ENCODE data around the gene CRAT.
"Not testable (repeated sequence)": the region's sequence is repeated elsewhere in the genome, so short reads cannot be mapped to it uniquely, and the experiment has no call there.

CRAT gene

GRCh38 chr9:129128689-129129088 lies 18.1 kb upstream of the CRAT start:
- no peak for DNase-seq (ENCODE audit: low spot score)
- no peak for TF ChIP-seq CTCF (IDR thresholded peaks at IDR 0.05; ENCODE audit: extremely low read depth, missing control alignments)

- DNase-seq (ENCODE audit: low spot score): no peak
- no peak for TF ChIP-seq CTCF (IDR thresholded peaks at IDR 0.05; ENCODE audit: extremely low read depth, missing control alignments)
These were observed 16.4 kb upstream of the CRAT start for GRCh38 chr9:129126749-129127618.

- no peak for TF ChIP-seq CTCF (IDR thresholded peaks at IDR 0.05; ENCODE audit: extremely low read depth, missing control alignments)
- DNase-seq (ENCODE audit: low spot score): no peak
These were observed 14.9 kb upstream of the CRAT start for GRCh38 chr9:129125478-129125877.

- no peak for TF ChIP-seq CTCF (IDR thresholded peaks at IDR 0.05; ENCODE audit: extremely low read depth, missing control alignments)
- no peak for DNase-seq (ENCODE audit: low spot score)
These were observed 14.0 kb upstream of the CRAT start for GRCh38 chr9:129124506-129125069.

- DNase-seq (ENCODE audit: low spot score): not testable (repeated sequence)
These were observed 12.4 kb upstream of the CRAT start for GRCh38 chr9:129122976-129123375.

- no peak for TF ChIP-seq CTCF (IDR thresholded peaks at IDR 0.05; ENCODE audit: extremely low read depth, missing control alignments)
- DNase-seq (ENCODE audit: low spot score): no peak
These were observed 11.5 kb upstream of the CRAT start for GRCh38 chr9:129122133-129122532.

GRCh38 chr9:129121483-129121882 lies 10.9 kb upstream of the CRAT start:
- no peak for DNase-seq (ENCODE audit: low spot score)
- TF ChIP-seq CTCF (IDR thresholded peaks at IDR 0.05; ENCODE audit: extremely low read depth, missing control alignments): no peak

GRCh38 chr9:129118799-129119198 lies 8.2 kb upstream of the CRAT start:
- TF ChIP-seq CTCF (IDR thresholded peaks at IDR 0.05; ENCODE audit: extremely low read depth, missing control alignments): no peak
- no peak for DNase-seq (ENCODE audit: low spot score)
